Activated gamma-delta T cell (primary cell): ENCODE measurements around the gene ZNF366.

Source experiments
- DNase-seq: peaks from one replicate; lab custom pipeline; 2025; lab: John Stamatoyannopoulos, UW

Gene ZNF366

DNA sequence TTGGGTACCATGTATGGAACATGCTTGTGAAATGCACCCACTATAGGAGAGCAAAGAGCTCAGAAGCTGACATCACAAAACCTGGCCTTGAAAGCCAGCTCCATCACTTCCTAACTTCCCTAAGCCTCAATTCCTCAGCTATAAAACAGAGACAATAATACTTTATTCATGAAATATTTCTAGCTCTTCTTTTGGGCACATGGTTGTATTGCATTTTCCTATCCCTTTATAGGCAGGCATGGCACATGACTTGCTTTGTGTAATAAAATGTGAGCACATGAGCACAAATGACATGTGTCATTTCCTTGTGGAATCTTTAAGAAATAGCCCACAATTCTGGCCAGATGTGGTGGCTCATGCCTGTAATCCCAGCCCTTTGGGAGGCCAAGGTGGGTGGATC is 18.5 kb downstream of the ZNF366 start:
- DNase-seq: no peak

DNA sequence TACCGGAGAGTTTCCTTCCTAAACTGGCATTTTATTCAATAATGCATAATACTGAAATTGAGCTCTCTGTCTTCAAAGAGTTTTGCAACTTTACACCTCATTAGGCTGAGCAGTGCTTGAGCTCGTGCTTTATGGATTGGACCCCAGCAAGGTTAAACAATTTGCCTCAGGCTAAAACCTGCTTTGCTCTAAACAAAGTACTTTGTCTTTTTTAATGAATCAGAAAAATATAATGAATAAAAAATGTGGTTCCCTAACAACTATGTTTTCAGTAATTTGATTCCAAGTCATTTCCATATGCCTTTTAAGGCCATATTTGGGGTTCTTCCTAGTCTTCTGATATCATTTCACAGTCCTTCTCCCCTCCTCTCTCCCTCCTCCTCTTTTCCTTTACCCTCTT is 20.0 kb downstream of the ZNF366 start:
- DNase-seq: no peak

DNA sequence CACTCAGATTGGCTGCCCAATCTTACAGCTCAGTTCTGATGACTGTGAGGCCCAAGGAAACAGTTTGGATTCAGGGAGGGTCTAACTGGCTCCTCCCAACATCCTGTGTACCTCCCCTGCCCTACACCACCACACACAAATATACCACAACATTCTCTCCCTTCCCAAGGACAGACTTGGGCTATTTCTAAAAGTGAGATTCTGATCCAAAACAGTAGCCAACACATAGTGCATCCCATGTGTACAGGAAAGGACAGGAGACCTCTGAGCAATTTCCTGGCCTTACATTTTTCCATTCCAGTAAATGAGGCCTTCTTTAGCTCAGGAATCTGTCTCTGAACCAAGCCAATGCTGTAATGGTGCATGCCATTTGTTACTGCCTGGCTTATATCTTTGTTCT is 20.8 kb downstream of the ZNF366 start:
- DNase-seq: no peak

DNA sequence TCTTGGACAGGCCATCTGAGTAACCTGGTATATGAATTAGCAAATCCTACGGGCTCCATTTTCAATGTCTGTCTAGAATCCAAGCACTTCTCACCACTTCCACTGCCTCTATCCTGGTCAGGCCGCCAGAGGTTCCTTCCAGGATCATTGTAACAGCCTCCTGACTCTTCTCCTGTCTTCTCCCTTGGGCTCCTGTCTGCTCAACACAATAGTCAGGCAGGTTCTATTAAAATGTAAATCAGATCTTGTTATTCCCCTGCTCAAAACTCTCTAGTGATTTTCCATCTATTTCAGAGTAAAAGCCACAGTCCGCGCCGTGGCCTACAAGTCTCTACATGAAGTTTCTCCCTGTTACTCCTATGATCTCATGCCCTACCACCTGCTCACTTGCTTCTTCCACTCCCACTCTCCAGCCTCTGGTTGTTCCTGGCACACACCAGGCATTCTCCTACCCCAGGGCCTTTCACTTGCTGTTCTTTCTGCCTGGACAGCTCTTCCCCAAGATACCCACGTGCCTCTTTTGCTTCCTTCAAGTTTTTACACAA is 21.7 kb downstream of the ZNF366 start:
- no peak for DNase-seq

DNA sequence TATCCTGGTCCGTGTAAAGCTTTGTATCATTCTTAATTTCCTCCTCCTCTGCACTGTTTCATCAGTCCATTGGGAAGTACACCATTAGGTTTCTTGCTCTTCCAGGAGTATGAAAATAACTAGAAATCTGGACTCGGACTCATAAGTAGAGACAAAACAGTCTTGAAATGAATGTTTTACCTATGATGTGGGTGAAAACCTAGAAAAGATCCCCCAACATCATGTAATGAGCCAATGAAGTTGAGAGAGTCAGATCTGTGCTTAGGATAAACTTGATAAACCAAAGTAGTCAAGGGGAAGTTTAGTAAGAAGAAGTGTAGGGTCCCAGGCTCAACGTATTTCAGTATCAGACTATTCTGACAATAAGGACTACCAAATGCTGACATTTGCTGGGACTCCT is 25.2 kb downstream of the ZNF366 start:
- no peak for DNase-seq

DNA sequence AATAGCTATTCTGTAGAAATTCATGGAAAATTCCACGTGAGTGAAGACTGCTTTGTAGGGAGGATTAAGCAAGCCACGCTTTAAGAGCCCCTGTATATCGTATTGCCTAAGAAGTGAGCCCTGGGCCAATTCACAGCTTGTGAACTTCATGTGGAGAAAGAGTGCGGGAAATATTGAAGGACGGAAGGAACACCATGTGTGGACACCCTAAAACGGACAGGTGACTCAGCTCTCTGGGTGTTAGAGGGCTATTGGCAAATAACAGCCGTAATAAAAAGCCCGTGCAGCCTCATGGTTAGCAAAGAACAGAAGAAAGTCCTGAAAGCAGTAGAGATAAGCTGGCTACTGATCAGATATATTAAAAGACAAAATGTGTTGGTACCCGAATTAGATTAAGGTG is 26.4 kb downstream of the ZNF366 start:
- no peak for DNase-seq

DNA sequence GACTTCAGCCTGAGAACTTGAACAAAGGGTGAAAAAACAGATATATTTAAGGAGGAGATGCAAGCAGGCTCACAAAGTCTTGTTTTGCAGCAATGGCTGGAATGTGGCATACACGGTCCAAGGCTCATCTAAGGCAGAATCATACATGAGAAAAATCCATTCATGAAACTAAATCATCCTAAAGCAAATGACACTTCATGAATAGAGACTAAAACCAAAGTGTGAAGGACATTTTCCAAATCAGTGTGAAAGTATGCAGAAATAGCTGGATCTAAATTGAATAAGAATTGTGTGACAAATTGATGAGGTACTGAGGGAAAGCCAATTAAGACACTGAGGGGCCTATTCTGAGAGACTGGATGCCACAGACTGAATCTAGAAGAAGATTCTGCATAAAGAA is 27.3 kb downstream of the ZNF366 start:
- DNase-seq: no peak

DNA sequence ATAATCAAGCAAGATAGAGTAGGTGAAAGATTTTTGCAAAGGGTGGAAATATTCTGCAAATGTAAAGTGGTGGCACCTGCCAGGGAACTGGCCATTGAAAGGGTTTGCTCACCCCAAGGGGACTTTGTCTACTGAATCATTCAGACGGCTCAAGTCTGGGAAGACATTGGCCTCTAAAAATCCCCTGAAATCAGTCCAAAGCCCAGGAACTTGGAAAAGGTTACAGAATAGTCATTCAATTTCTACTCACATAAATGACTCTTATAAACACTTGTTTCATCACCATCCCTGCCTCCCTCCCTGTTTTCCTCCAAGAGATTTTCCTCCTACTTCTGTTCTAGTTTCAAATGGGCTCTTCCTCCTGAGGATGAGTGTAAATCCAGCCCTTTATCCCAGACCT is 28.5 kb downstream of the ZNF366 start:
- DNase-seq: no peak

DNA sequence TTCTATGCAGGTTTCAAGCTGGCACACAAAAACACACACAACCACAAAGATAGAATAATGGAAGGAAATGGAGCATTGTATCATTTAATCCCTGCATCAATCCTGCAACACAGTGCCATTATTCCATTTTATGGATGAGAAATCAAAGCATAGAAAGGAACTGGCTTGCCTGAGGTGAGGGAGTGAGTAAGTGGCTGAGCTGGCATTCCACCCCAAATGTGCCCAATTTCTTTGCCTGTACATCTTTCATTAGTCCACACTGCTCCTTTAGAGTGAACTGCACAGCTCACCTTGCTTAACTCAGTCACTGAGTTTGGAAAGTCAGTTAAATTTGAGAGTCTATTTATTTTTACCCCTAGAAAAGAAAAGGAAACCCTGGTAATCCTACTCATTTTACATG is 28.9 kb downstream of the ZNF366 start:
- no peak for DNase-seq

DNA sequence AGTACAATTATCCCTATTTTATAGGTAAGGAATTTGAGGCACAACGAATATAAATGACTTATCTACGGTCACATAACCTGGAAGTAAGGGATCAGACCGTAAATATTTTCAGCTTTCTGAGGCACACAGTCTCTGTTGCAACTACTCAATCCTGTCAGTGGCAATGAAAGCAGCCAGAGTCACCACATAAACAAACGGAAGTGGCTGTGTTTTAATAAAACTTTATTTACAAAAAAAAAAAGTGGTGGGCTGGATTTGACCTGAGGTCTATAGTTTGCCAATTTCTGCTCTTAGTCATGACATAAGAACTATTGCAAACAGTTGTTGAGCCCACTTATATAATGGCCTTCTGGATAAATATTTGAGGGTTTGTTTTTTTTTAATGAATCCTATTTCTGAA is 29.6 kb downstream of the ZNF366 start:
- DNase-seq: no peak

DNA sequence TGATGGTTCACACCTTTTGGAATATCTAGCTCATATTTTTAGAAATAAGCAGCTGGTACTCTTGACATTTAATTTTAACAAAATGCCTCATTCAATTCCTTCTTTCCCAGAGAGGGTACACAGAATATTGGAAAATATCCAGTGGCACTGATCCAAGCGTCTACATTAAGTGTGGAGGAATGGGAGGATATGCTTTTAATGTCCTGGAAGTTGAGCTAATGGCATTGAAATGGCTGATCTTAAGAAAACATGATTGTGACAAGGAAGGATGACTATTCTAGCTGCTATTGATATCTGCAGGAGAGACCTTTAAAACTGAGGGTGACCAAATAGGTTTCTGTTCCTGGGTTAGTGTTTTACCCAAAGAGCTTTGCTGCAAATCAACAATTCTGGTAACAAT is 30.0 kb downstream of the ZNF366 start:
- DNase-seq: no peak

DNA sequence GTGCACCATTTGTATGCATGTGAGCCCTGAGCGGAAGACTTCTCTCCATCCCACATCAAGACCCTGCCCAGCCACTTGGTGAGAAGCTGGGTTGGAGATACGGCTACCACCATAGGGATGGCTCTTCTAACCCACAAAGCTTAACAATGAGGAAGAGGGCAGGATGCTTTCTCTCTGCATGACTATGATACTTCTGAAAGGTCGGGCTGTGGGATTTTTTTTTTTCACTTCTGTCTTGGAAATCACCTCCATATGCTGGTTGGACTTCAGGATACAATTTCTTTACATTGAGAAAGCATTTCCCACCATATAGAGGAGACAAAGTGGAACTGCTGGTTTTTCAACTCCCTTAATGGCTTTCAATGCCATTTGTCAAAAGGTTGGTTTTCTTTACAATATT is 30.5 kb downstream of the ZNF366 start:
- no peak for DNase-seq

DNA sequence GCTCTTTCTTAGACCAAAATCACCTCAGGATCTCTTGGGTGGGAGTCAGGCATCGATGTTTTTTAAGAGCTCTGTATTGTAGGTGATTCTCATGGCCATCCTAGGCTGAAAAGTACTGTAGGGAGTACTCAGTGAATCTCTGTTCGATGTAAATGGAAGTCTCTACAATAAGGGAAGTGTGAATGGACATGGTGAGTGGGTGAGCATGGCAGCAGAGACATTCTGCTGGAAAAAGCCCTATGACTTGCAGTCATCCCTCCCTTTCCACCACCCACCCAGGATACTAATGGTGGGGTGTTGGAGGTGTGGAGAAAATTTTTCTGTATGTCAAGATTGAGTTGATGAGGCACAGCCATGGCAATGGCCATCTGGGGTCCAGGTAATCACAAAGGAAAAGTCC is 30.9 kb downstream of the ZNF366 start:
- DNase-seq: no peak

DNA sequence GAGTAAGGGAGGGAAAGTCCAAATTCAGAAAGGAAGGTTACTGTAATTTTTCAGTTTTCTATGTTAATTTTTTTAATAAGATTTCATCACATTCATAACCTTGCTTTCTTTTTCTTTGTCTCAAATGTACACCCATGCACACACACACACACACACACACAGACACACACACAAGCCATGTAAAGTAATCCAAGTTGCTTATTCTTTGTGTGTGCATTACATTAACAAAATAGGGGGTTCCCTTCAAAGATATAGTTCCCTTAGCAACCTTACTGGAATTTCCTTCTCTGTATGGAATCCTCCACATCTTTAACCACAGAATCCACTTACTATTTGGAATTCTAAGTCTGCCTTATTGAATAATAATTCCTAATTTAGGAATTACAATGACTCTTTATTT is 32.7 kb downstream of the ZNF366 start:
- DNase-seq: no peak

DNA sequence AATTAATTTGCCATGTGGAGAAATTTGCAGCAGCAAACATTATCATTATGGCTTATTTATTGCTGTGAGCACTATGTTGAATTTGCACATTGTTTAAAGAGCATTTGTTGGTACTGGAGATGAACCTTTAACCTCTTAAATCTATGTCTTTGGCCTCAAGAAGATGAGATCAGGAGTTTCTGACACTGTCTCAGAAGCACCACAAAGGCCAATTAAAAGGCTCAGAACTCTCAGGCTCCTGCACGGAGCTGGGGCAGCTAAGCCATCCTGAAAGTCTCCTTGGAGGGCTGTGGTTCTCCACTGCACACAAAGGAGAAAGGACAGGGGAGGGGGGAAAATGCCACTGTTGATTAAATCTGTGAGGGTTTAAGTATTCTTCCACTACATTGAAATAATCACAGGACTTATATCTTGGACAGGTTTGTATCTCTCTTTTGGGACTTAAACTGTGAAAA is 33.1 kb downstream of the ZNF366 start:
- no peak for DNase-seq

DNA sequence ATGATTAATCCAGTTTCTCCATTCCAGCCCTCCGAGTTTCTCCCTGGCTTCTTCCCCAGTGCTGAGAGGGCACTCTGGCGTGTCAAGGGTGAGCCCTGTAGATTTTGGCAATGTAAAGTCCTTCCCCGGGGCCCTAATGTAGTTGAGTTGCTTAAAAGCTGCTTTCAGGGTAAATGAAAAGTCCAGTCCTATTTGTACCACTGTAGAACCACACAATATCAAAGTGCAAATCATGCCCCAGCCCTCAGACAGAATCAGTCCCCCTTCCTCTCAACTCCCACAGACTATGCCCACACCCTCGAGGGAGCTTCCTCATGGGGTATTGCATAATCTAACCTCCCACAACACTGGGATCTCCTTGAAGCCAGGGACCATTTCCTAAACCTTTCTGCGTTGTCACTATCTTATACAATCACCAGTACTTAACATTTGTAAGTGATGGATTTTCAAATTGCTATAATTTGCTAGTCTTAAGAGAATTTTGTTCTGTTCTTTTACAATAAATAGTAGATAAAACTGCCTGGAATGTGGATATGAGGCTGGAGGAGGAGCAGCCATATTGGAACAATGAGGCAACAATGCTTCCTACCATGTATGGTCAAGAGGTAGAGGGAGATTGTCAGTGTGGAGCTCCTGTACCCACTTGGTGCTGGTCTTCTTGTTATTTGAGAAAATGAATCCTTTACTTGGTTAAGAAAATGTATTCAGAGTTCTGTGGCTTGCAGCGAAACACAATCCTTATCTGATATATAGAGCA is 34.4 kb downstream of the ZNF366 start:
- DNase-seq: no peak

DNA sequence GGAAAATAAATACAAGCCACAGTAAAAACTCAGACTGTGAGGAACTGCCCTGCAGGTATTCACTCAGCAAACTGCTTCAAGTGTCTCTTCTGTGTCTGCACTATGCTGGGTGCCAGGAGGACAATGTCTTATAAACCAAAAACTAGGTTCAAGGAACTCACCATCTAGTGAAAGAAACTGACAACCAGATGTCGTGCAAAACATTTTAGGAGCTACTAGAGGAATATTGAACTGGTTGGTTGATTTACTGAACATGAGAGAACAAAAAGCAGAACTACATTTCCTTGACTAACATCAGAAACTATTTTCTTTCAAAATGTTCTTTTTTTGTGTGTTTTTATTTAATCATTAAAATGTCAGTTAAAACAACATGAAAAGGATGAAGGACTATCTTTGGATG is 35.2 kb downstream of the ZNF366 start:
- DNase-seq: no peak

DNA sequence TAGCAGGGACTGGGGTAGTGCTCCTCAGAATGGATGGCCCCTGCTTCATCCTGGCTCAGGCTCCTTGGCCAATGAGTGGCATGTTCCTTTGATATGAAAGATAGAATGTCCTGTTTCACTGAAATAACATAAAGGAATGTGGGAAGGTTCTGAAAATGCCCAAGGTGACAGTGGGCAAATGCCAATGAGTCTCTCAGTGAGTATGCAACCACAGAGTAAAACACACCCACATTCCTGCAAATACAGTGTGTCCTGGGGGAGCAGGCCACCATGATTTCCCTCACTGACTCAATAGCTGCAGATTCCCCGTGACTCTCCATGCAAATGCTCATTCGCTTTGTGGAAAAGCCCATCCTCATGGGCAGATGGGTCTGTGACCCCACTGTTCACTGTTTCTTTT is 36.4 kb downstream of the ZNF366 start:
- no peak for DNase-seq

DNA sequence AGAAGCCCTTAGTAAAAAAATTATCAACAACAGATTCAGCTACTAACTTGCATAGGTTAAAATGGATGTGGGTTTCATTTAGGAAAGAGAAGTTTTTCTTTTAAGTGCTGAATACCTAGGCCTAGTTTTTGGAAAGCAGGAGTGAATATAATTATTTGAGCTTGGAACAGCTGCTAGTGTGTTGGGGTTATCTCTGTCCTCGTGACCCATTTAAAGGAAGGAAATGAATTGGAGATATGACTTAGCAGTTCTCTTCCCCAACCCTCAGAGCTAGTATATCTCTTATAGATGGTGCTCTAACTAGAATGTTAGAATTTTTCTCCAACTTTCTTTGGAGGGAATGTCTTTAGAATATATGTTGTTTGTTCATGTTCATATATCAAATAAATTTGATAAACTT is 38.6 kb downstream of the ZNF366 start:
- DNase-seq: no peak

DNA sequence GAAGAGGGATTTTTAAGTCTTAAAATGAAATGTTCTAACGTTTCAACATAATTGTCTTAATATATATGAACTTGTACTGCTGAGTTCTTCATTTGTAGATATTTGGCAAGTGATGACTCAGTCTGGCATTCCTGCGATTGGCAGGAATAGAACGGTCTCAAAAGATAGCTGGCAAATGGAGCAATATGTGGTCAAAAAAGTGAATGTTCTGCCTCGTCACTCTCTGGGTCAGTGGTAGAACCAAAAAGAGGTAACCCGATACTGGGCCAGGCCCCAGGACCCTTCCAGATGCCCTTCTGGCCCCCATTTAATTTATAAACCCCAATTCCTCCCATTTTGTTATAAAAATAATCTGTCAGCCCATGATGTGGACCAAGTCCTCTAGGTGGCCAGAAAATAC is 39.2 kb downstream of the ZNF366 start:
- DNase-seq: no peak

DNA sequence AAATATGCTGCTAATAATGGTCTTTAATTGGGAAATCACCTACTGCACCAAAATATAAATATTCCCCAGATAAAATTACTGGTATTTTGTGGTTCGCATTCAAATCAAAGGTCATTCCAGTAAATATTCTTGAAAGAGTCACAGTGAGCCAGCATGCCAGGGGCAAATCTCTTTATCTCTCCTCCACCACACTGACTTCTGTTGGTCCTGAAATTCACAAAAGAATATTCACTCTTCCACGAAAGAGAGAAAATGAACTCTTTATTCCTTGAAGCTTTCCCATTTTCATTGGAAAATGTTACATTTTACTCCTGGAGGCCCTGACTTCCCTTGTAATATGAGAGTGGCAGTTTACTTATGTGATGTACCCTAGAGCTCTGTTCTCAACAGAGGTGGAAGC is 39.7 kb downstream of the ZNF366 start:
- DNase-seq: no peak

DNA sequence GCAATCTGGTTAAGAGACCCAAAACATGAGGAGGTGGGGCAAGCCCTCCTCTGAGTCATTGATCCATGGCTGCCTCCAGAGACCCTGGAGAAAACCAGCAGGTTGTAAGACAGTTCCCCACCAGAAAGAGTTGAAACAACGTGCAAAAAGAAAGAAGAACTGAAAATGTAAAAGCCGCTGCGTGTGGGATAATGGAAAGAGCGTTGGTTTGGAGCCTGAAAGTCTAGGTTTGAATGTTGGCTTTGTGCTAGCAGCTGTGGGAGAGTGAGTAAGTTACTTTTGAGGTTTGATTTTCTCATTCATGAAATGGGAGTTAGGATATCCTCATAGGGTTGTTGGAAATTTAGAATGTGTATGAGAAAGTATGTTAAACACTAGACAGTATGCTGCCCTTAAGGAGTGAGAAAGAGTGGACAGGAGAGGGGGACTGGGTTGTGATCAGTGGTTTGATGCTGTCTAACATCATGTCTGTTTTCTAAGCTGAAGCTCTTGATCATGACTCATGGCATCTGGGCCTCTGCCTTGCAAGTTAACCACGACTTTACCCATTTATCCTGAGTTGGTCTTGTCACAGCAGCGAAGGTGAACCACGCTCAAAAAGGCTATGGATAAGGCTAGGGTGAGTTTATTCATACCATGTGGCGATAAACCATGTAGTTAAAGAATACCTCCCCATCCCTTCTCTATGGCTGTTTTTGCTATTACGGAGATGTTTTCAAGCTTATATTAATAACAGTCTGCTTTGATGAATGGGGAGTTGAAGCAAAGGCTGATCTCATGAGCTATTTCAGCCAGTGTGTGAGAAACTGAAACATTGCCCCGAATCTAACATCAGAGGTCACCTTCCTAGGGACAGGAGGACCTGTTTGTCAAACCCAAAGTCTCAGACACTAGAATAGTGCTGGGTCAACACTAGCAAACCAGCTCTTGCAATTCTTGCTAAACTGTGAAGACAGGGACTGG is 41.3 kb downstream of the ZNF366 start:
- DNase-seq: no peak

DNA sequence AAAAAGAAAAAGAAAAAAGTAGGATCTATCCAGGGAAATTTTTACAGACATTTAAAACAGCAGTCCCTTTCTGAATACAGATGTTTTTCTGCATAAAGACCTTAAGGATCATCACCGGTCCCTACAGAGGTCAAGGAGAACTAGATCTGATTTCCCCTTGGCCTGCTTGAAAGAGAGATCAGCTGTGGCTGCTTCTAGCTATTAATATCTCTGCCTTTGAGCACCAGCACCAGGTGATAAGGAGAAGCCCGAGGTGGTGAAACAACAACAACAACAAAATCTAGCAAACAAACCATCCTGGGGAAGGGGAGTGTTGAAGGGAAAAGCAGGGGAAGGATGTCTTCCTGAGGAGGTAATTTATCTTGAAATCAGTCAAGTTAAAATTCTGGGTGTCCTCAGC is 42.1 kb downstream of the ZNF366 start:
- DNase-seq: no peak
